HepG2 (cell line): ENCODE results near the gene SMAD1. TPM values are rescaled to one million over a fixed set of nuclear protein-coding genes. Genes with fewer than 3 reads are reported as not detected.

Experiments
- ATAC-seq: fragments of 200-7000 bp; cut with Tn5 transposase; 3 replicates; pipeline ENCODE4 v1.9.1; 2020; ENCODE audit warnings: mild to moderate bottlenecking, moderate library complexity
- BruUV-seq: library from RNA; stranded (reverse); fragments of 400-500 nt; replicated peaks from 2 replicates; lab custom pipeline; 2021; lab: Mats Ljungman, UMichigan
- CTCF ChIA-PET: fragments of 300-600 bp; formaldehyde crosslinking; extraction: SDS; loops from one replicate; lab custom pipeline; 2021; ENCODE audit warnings: low total read pairs, inconsistent platforms, low intra/inter-chr PET ratio; lab: Yijun Ruan, JAX
- POLR2A ChIA-PET: fragments of 350-600 bp; sonication (Branson Sonifier 250); formaldehyde crosslinking; loops from one replicate; lab custom pipeline; 2020; ENCODE audit warnings: antibody characterized with exemption, inconsistent platforms; lab: Yijun Ruan, JAX
- DNase-seq: peaks from one replicate; pipeline ENCODE4 v3.0.0-alpha.2; 2015; ENCODE audit warnings: low spot score
- FAIRE-seq: peaks from 3 replicates; lab custom pipeline; 2011; peaks lifted over from hg19 to GRCh38; lab: Jason Lieb, UNC
- H2AFZ ChIP-seq: one replicate; pipeline ENCODE4 v1.6.1; 2011; ENCODE audit warnings: low read length, inconsistent platforms
- H3K27ac ChIP-seq: fragments of 300-600 bp; 3 replicates; pipeline ENCODE4 v1.8.0; 2011; ENCODE audit warnings: mixed run types, mild to moderate bottlenecking, mixed read lengths, low read length, inconsistent platforms; ENCODE audit not compliant: insufficient read depth; ENCODE audit errors: extremely low read length
- H3K27me3 ChIP-seq, 2 experiments: fragments of 200-600 bp in 1 of 2; 2 replicates in 1 of 2; 3 replicates in 1 of 2; pipeline versions ENCODE4 v1.6.0 to v1.8.0; 2011; ENCODE audit warnings: low read length in 2 of 2, mild to moderate bottlenecking in 2 of 2, moderate library complexity in 2 of 2, inconsistent platforms in 1 of 2; ENCODE audit not compliant: insufficient read depth in 2 of 2, control insufficient read depth in 1 of 2
- H3K36me3 ChIP-seq, 2 experiments: fragments of 200-600 bp in 1 of 2; replicated peaks in 1 of 2; 2 replicates in 1 of 2; 3 replicates in 1 of 2; pipeline versions ENCODE4 v1.5.1 to v1.8.0; 2011; ENCODE audit warnings: low read length in 2 of 2, inconsistent platforms in 1 of 2; ENCODE audit not compliant: insufficient read depth in 2 of 2, control insufficient read depth in 1 of 2
- H3K4me1 ChIP-seq: 2 replicates; pipeline ENCODE4 v1.5.1; 2012; ENCODE audit warnings: low read length, inconsistent platforms; ENCODE audit not compliant: insufficient read depth
- H3K4me2 ChIP-seq: 2 replicates; pipeline ENCODE4 v1.6.0; 2011; ENCODE audit warnings: low read depth, low read length, inconsistent platforms
- H3K4me3 ChIP-seq, 3 experiments: fragments of 200-600 bp in 1 of 3; sonication (generic), shearing (Covaris generic) in 1 of 3; replicated peaks in 1 of 3; 2 replicates each; pipeline ENCODE4 v1.5.1; 2011 to 2016; ENCODE audit warnings: low read length in 3 of 3, inconsistent platforms in 2 of 3, low read depth in 2 of 3, mild to moderate bottlenecking in 2 of 3, control low read depth in 1 of 3, mixed read lengths in 1 of 3; ENCODE audit not compliant: insufficient read depth in 1 of 3
- H3K79me2 ChIP-seq: one replicate; pipeline ENCODE4 v1.6.1; 2011; ENCODE audit warnings: low read length, inconsistent platforms; ENCODE audit not compliant: insufficient read depth
- H3K9ac ChIP-seq: 2 replicates; pipeline ENCODE4 v1.6.0; 2011; ENCODE audit warnings: mild to moderate bottlenecking, low read depth, low read length, inconsistent platforms; ENCODE audit not compliant: insufficient read depth
- H3K9me3 ChIP-seq: 2 replicates; pipeline ENCODE4 v1.5.1; 2012; ENCODE audit warnings: mild to moderate bottlenecking, low read length
- H4K20me1 ChIP-seq: 2 replicates; pipeline ENCODE4 v1.6.0; 2011; ENCODE audit warnings: inconsistent platforms, mild to moderate bottlenecking, low read length, moderate library complexity; ENCODE audit not compliant: insufficient read depth
- CBX5 ChIP-seq: sonication (generic); formaldehyde crosslinking; IDR thresholded peaks from 2 replicates; pipeline ENCODE4 v1.4.0; 2020; ENCODE audit warnings: missing genetic modification reagents, borderline replicate concordance
- FOSL2 ChIP-seq: sonication (generic); formaldehyde crosslinking; IDR thresholded peaks from 2 replicates; pipeline ENCODE4 v1.4.0; 2020; ENCODE audit warnings: missing genetic modification reagents
- NFKBIZ ChIP-seq: IDR thresholded peaks from 2 replicates; pipeline ENCODE4 v1.6.1; 2018; ENCODE audit warnings: missing genetic modification reagents, missing compliant biosample characterization
- XRCC5 ChIP-seq: fragments of 200-400 bp; formaldehyde crosslinking; optimal IDR thresholded peaks from 2 replicates; pipeline ENCODE3; 2017; ENCODE audit warnings: mild to moderate bottlenecking, low read length
- ZNF230 ChIP-seq: sonication (generic); formaldehyde crosslinking; IDR thresholded peaks from 2 replicates; pipeline ENCODE4 v1.4.0; 2020; ENCODE audit warnings: mild to moderate bottlenecking, missing genetic modification reagents
- ZNF234 ChIP-seq: sonication (generic); formaldehyde crosslinking; conservative IDR thresholded peaks from 2 replicates; pipeline ENCODE4 v1.5.1; 2020; ENCODE audit warnings: mild to moderate bottlenecking, missing genetic modification reagents
- ZNF331 ChIP-seq: sonication (generic); formaldehyde crosslinking; IDR thresholded peaks from 2 replicates; pipeline ENCODE4 v1.4.0; 2020; ENCODE audit warnings: missing genetic modification reagents
- ZNF570 ChIP-seq: sonication (generic); formaldehyde crosslinking; IDR thresholded peaks from 2 replicates; pipeline ENCODE4 v1.4.0; 2020; ENCODE audit warnings: mild to moderate bottlenecking, missing genetic modification reagents, borderline replicate concordance
- ZNF572 ChIP-seq: sonication (generic); formaldehyde crosslinking; IDR thresholded peaks from 2 replicates; pipeline ENCODE4 v1.5.1; 2020; ENCODE audit warnings: mild to moderate bottlenecking, missing genetic modification reagents
- ZNF598 ChIP-seq: sonication (generic); formaldehyde crosslinking; IDR thresholded peaks from 2 replicates; pipeline ENCODE4 v1.5.1; 2020; ENCODE audit warnings: mild to moderate bottlenecking, missing genetic modification reagents, borderline replicate concordance
- whole genome bisulfite sequencing: methylation state at CpG from one replicate; pipeline ENCODE4 v1.1.6; 2017; ENCODE audit warnings: low lambda C conversion rate; 5-methylcytosine and 5-hydroxymethylcytosine counted together
- in situ Hi-C: cut with HindIII; loops from 2 replicates; pipeline ENCODE4 v1.10.0; 2017; ENCODE audit warnings: low pct_unique_long_range_greater_than_20kb; ENCODE audit not compliant: extremely low pct_ligation_motif_present
- intact Hi-C: fragments of 100-400 bp; cut with micrococcal nuclease; formaldehyde crosslinking; loops from one replicate; pipeline ENCODE4 v1.10.0; 2022; ENCODE audit not compliant: unreplicated experiment
- polyA plus RNA-seq, 8 experiments: library from polyadenylated mRNA; depleted of rRNA in 3 of 8; stranded (reverse) in 7 of 8; unstranded in 1 of 8; fragments of >200 nt; fragmentation: Illumina TruSeq in 4 of 8; extraction: Trizol in 4 of 8; gene quantifications; 2 replicates each; pipeline versions ENCODE4 v1.2.1 to v1.2.3, GENCODE V29; 2011 to 2016; ENCODE audit warnings: low read depth in 4 of 8, missing spikeins in 1 of 8, mixed read lengths in 1 of 8; ENCODE audit not compliant: insufficient read depth in 1 of 8
- total RNA-seq, 5 experiments: library from RNA; depleted of rRNA; stranded (reverse); fragments of >200 nt; fragmentation: Illumina TruSeq; extraction: Trizol; gene quantifications; 2 replicates each; pipeline ENCODE4 v1.2.3, GENCODE V29; 2016; ENCODE audit warnings: low read depth in 1 of 5
- TF ChIP-seq, protein P1 (sequence below): sonication (generic); formaldehyde crosslinking; IDR thresholded peaks from 2 replicates; pipeline ENCODE4 v1.8.1; 2023; ENCODE audit warnings: mild to moderate bottlenecking, inconsistent platforms, moderate library complexity, missing genetic modification reagents, borderline replicate concordance
- TF ChIP-seq, protein P2 (sequence below): sonication (generic); formaldehyde crosslinking; IDR thresholded peaks from 2 replicates; pipeline ENCODE4 v1.4.0; 2020; ENCODE audit warnings: missing genetic modification reagents
- TF ChIP-seq, protein P3 (sequence below): sonication (generic); formaldehyde crosslinking; conservative IDR thresholded peaks from 2 replicates; pipeline ENCODE4 v1.8.0; 2022; ENCODE audit warnings: mild to moderate bottlenecking, moderate library complexity, missing genetic modification reagents

Gene SMAD1
- total and polyA plus RNA-seq, 2 of the 13 experiments (the other 11 are each of a cell fraction or from before 2014, with no cell fraction given) = 12.7 to 16.6 TPM

DNA sequence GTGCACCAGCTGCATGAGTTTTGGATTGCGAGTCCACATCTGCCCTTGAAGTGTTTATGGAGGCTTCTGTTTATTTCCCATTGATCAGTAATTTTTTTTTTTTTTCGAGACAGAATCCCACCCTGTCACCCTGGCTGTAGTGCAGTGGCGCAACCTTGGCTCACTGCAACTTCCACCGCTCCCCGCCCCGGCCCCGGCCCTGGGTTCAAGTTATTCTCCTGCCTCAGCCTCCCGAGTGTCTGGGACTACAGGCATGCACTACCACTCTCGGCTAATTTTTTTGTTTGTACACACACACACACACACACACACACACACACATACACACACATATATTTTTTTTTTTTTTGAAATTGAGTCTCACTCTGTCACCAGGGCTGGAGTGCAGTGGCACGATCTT lies 46.1 kb downstream of the SMAD1 start:
- H4K20me1 ChIP-seq = no peaks in the 10 kb centered on the region
- ChIA-PET POLR2A (no interaction called here), CTCF (no interaction called here)
- H3K4me2 ChIP-seq = no peak overlapping the region
- H3K9me3 ChIP-seq = no peaks in the 10 kb centered on the region
- H3K4me1 ChIP-seq = no peaks in the 10 kb centered on the region
- no peaks in the 10 kb centered on the region for H3K79me2 ChIP-seq
- no peak overlapping the region for H3K9ac ChIP-seq
- intact Hi-C loops (no loop called here), in situ Hi-C loops (no loop called here)
- no TSS peak for BruUV-seq
- FAIRE-seq = no peak
- WGBS = 96% methylated on average over 10 of the region's 10 CpGs
- no peaks in the 10 kb centered on the region for H3K27me3 ChIP-seq
- no peak overlapping the region for H3K4me3 ChIP-seq
- no peak for DNase-seq
- no peaks in the 10 kb centered on the region for H3K36me3 ChIP-seq
- H2AFZ ChIP-seq = no peak overlapping the region
- no peak overlapping the region for H3K27ac ChIP-seq
- TF ChIP-seq ZNF331 (CRISPR knock-in tag) = no peak
- TF ChIP-seq NFKBIZ (CRISPR knock-in tag) = no peak
- no peak for TF ChIP-seq ZNF570
- TF ChIP-seq ZNF234 (CRISPR knock-in tag) = no peak
- no peak for TF ChIP-seq ZNF230
- TF ChIP-seq, protein P1, sequence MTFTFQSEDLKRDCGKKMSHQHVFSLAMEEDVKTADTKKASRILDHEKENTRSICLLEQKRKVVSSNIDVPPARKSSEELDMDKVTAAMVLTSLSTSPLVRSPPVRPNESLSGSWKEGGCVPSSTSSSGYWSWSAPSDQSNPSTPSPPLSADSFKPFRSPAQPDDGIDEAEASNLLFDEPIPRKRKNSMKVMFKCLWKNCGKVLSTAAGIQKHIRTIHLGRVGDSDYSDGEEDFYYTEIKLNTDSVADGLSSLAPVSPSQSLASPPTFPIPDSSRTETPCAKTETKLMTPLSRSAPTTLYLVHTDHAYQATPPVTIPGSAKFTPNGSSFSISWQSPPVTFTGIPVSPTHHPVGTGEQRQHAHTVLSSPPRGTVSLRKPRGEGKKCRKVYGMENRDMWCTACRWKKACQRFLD (CRISPR knock-in tag) = no peak
- no peak for TF ChIP-seq ZNF572 (CRISPR knock-in tag)
- TF ChIP-seq CBX5 = no peak
- no peak for TF ChIP-seq XRCC5
- TF ChIP-seq FOSL2 (CRISPR knock-in tag) = no peak
- TF ChIP-seq ZNF598 (CRISPR knock-in tag) = no peak
- TF ChIP-seq, protein P2, sequence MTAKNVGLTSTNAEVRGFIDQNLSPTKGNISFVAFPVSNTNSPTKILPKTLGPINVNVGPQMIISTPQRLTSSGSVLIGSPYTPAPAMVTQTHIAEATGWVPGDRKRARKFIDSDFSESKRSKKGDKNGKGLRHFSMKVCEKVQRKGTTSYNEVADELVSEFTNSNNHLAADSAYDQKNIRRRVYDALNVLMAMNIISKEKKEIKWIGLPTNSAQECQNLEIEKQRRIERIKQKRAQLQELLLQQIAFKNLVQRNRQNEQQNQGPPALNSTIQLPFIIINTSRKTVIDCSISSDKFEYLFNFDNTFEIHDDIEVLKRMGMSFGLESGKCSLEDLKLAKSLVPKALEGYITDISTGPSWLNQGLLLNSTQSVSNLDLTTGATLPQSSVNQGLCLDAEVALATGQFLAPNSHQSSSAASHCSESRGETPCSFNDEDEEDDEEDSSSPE (CRISPR knock-in tag) = no peak
- TF ChIP-seq, protein P3, sequence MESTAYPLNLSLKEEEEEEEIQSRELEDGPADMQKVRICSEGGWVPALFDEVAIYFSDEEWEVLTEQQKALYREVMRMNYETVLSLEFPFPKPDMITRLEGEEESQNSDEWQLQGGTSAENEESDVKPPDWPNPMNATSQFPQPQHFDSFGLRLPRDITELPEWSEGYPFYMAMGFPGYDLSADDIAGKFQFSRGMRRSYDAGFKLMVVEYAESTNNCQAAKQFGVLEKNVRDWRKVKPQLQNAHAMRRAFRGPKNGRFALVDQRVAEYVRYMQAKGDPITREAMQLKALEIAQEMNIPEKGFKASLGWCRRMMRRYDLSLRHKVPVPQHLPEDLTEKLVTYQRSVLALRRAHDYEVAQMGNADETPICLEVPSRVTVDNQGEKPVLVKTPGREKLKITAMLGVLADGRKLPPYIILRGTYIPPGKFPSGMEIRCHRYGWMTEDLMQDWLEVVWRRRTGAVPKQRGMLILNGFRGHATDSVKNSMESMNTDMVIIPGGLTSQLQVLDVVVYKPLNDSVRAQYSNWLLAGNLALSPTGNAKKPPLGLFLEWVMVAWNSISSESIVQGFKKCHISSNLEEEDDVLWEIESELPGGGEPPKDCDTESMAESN (CRISPR knock-in tag) = no peak
- no peak for ATAC-seq
